HG03442 (cell line): ENCODE data around the gene RBM15.

Experiments
- ATAC-seq: cut with Tn5 transposase; IDR thresholded peaks from one replicate; pipeline ENCODE4 v1.9.1; 2021; ENCODE audit warnings: mild to moderate bottlenecking, moderate library complexity; ENCODE audit not compliant: unreplicated experiment

RBM15 gene

GRCh38 chr1:110319332-110320167, 19.6 kb upstream of the RBM15 start:
- ATAC-seq, result no peak

DNA sequence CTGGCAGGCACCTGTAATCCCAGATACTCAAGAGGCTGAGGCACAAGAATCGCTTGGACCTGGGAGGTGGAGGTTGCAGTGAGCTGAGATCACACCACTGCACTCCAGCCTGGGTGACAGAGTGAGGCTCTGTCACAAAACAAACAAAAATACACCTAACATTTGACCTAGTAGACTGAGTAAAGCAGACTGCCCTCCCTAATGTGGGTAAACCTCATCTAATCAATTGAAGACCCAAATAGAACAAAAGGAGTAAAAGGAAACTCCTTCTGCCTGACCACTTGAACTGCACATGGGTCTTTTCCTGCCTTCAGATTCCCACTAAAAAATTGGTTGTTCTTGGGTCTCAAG, 19.0 kb upstream of the RBM15 start:
- ATAC-seq, result no peak

GRCh38 chr1:110321045-110321444, 18.1 kb upstream of the RBM15 start:
- ATAC-seq, result no peak

GRCh38 chr1:110321846-110322245, 17.3 kb upstream of the RBM15 start:
- no peak for ATAC-seq

GRCh38 chr1:110324667-110325066, 14.5 kb upstream of the RBM15 start:
- ATAC-seq, result no peak

GRCh38 chr1:110326826-110327225, 12.4 kb upstream of the RBM15 start:
- ATAC-seq, result no peak

- ATAC-seq, result no peak
Measured at GRCh38 chr1:110328274-110328673, 10.9 kb upstream of the RBM15 start.

DNA sequence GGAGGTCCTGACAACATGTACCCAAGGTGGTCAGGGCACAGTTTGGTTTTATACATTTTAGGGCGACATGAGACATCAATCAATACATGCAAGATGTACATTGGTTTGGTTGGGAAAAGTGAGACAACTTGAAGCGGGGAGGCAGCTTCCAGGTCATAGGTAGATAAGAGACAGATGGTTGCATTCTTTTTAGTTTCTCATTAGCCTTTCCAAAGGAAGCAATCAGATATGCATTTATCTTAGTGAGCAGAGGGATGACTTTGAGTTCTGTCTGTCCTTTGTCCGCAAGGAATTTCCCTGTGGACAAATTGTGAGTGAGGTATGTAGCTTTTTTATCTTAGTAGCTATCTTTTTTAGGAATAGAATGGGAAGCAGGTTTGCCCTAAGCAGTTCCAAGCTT, 10.5 kb upstream of the RBM15 start:
- no peak for ATAC-seq

- ATAC-seq, result no peak
Measured at GRCh38 chr1:110335265-110335664, 3.9 kb upstream of the RBM15 start.

DNA sequence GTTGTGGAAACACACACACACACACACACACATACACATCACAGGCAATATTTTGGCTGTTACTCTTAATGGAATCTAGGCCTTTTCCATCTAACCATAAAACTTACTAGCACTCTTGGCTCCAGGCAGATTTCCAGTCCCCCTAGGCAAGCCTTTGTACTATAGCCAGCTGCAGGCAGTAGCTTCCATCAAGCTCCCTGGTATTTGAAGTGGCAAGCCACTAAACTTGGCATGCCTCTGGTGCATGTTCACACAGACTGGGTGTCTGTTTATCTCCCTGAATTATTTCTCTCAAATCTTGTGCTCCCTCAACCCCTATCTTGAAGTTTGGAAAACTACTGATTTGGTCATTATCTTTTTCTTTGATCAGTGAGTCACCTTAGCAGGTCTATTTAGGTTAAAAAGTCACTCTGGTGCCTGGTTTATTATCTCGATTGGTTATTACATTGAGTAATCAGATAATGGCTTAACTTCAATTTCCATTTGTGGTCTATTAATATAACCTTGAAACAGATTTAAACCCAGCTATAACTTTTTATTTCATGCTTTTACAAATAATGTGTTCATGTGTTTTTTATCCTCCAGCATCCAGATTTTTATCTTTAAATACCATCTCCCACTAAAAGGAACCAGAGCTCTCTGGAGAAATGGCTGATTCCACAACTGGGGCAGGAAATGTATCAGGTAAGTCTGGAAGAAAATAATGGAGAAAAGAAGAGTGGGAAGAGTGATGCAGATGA, 2.7 kb upstream of the RBM15 start:
- no peak for ATAC-seq

DNA sequence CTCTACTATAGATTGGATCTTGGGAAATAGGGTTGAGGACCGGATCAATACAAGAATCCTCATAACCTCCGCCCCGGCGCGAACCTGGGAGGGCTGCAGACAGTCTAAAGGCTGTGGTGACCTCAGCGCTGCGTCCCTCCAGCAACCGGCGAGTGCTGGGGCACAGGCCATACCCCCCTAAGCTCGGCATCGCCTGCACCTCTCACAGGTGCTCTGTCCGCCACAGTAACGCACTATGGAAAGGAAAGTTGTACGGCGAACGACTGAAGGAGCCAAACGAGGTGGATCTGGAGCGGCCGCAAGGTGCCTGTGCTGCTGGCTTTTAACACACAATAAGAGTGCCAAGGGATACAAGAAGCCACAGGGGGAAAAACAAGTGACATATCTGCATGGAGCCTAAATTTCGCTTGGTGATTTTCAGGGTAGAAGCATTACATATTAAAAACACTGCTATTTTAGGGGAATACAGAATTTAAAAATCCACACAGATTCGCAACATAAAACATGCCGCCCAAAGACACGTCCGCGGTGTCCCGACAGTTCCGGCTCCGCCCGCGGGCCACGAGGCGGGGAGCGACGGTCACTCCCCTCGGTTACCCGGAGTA, 1.4 kb upstream of the RBM15 start:
- ATAC-seq, result no peak

- ATAC-seq, result peak; percentile 58
Measured at GRCh38 chr1:110338309-110338885, 780 bp upstream of the RBM15 start.

GRCh38 chr1:110339407-110340206, 430 bp downstream of the RBM15 start:
- no peak for ATAC-seq

- no peak for ATAC-seq
Measured at GRCh38 chr1:110340207-110340468, 961 bp downstream of the RBM15 start.

GRCh38 chr1:110341146-110341871, 2.1 kb downstream of the RBM15 start:
- ATAC-seq, result no peak

DNA sequence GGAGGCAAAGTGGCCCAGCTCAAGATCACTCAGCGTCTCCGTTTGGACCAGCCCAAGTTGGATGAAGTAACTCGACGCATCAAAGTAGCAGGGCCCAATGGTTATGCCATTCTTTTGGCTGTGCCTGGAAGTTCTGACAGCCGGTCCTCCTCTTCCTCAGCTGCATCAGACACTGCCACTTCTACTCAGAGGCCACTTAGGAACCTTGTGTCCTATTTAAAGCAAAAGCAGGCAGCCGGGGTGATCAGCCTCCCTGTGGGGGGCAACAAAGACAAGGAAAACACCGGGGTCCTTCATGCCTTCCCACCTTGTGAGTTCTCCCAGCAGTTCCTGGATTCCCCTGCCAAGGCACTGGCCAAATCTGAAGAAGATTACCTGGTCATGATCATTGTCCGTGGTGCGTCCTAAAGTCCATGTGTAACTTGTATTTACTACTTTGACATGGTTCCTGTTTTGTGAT, 2.7 kb downstream of the RBM15 start:
- ATAC-seq, result no peak

GRCh38 chr1:110343249-110343648, 4.1 kb downstream of the RBM15 start:
- no peak for ATAC-seq

DNA sequence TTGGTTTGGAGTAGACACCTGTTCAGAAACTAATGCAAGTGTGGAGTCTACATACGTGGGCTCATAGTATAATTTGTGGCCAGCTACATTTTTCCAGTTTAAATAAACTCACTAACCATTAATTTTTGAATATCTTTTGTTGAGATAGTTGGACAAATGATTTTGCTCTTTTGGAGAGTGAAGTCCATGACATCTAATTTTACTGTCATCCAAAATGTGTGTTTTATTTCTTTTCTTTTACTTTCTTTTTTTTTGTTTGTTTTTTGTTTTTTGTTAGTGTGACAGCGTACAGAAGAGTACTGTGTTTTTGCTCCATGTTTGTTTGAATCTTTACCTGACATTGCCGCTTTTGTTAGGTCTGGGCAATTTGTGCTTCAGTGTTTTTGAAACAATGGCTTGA, 5.0 kb downstream of the RBM15 start:
- ATAC-seq, result no peak

- ATAC-seq, result no peak
Measured at GRCh38 chr1:110345480-110345879, 6.3 kb downstream of the RBM15 start.

- no peak for ATAC-seq
Measured at GRCh38 chr1:110346690-110347089, 7.5 kb downstream of the RBM15 start.
